HG03460 (cell line): ENCODE results near the gene BEND7.

Experiments
- ATAC-seq: cut with Tn5 transposase; IDR thresholded peaks from one replicate; pipeline ENCODE4 v1.9.1; 2021; ENCODE audit not compliant: unreplicated experiment

BEND7 gene

GRCh38 chr10:13521026-13521425 lies 7.8 kb downstream of the BEND7 start:
- no peak for ATAC-seq

DNA sequence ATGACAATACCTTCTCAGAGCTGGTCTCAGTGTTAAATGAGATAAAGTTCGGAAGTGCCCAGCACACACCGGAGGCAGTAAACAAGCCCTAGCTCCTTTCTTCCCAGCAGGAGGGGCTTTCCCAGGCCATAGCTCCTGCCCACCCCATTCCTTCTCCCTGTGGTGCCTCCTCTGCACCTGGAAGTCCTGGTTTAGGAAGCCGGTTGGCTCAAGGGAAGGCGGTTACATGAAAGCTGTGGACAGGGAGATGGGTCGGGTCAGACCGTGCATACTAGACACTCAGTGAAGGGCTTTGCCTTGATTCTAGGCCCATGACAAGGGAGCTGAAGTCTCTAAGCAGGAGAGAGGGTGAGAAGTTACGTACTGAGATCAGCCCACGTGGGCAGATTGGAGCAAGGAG lies 8.6 kb downstream of the BEND7 start:
- ATAC-seq, result no peak

DNA sequence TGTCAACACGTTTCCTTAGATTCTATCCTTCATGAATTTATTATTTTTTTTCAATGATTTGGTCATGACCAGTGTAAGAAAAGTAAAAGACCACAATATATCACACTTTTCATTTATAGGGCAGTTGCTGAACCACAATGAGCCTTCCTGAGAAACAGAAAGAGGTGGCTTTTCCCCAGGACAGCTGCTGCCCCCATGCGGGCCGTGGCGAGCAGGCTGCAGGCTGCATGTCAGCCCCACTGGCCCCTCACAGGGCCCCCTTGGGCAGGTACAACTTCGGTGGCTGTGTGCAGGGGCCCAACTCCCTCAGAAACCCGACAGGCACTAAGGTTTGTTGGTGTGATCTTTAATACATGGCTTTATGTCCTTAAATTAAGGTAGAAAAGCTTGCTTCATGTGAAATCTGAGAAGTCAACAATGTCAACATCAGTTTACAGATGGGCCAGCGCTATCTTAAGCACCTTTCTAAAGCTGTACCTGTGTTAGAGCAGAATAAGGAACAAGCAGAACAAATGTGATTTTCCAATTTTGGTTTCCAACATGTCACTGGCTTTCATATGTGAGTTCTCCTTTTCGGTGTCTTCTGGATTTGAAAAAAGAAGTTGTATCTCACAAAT lies 10.6 kb downstream of the BEND7 start:
- ATAC-seq, result no peak

GRCh38 chr10:13517675-13518074 lies 11.1 kb downstream of the BEND7 start:
- no peak for ATAC-seq

GRCh38 chr10:13516176-13516575 lies 12.6 kb downstream of the BEND7 start:
- ATAC-seq, result no peak

GRCh38 chr10:13515467-13515866 lies 13.3 kb downstream of the BEND7 start:
- ATAC-seq, result no peak

DNA sequence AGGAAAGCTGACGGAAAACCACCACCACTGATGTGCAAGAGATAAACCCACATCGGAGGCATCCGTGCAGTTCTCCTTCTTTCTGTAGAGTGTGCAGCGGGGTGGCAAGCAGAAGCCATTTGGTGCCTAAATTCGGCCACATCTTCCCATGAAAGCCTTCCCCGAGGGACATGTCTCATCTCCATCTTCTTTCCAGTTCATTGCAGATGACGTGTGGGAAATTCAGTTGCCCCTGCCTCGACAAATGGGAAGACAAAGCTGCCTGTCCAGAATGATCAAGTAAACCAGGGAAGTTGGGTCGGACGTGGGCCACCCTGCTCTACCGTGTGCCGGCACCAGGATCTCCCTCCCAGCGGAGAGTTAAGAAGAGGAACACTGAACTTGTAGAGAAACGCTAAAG lies 14.5 kb downstream of the BEND7 start:
- ATAC-seq, result no peak

- ATAC-seq, result no peak
Observed at GRCh38 chr10:13512564-13512963, 16.2 kb downstream of the BEND7 start.

DNA sequence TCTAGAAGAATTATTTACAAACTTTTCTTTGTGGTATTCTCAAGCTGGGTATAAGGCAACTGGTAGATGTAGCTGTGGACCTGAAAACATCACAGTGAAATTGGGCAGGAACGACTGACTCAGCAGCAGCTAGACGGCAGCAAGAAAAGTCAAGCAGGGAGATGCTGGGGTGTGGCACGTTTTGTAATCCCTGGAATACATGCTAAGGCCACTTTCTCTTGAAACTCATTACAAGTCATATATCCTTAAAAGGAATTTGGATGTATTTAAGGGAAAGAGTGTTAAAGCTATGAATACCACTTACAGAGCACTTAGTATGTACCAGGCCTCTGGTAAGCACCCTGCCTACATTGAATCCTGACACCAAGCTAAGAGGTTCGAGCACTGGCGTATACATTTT lies 17.4 kb downstream of the BEND7 start:
- ATAC-seq, result no peak

GRCh38 chr10:13505052-13505680 lies 23.6 kb downstream of the BEND7 start:
- no peak for ATAC-seq

GRCh38 chr10:13503745-13504463 lies 24.9 kb downstream of the BEND7 start:
- no peak for ATAC-seq

- no peak for ATAC-seq
Observed at GRCh38 chr10:13502380-13502779, 26.4 kb downstream of the BEND7 start.

DNA sequence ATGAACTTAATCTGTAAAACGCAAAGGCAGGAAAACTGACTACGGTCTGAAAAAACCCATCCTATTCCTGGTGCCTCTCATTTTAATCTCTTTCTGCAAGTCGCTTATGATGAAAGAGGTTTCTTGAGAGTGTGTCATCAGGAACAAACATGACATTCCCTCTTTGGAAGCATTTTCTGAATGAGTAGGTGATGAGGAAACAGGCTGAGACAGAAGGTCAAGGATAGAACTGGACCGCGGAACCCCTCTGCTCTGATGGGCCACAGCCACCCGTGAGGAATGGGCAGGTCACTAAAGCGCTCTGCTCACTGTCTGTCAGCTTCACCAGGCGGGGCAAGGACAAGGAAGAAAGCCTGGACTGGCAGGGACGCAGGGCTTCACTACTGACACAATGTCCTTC lies 28.6 kb downstream of the BEND7 start:
- ATAC-seq, result no peak

- no peak for ATAC-seq
Observed at GRCh38 chr10:13499150-13499549, 29.7 kb downstream of the BEND7 start.

DNA sequence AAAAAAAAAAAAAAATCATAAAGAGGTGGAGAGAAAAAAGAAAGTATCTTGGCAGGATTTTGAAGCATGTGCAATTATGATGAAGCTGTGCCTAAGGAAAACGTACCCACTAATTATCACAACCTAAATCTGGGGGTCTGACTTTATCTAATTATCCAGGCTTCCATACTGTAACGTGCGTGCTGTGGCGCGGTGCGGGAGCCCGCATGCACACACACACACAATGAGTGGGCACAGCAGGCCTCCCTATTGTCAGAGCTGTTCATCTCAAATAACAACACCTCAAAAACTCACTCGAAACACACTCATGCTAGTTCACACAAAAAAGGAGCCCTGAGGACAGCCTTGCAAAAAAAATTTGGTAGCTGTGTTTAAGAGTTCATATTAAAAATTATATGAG lies 31.9 kb downstream of the BEND7 start:
- no peak for ATAC-seq

DNA sequence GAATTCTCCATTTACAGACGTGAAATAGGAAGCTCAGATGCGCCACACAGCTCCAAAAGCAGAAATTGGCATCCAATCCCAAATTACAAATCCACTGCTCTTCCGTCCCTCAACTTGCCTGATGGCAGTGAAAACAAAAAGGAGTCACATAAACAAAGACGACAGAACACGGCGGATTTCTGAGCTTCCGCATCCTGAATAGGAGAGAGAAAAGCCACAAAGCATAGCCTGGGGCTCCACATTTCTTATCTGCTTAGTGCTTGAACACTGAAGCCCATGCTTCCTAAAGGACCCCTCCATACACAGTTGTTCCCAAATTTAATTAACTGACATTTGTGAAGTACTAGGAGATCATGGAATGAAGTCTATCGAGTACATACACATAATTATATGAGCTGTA lies 32.6 kb downstream of the BEND7 start:
- ATAC-seq, result no peak

- no peak for ATAC-seq
Observed at GRCh38 chr10:13492493-13493180, 36.2 kb downstream of the BEND7 start.

DNA sequence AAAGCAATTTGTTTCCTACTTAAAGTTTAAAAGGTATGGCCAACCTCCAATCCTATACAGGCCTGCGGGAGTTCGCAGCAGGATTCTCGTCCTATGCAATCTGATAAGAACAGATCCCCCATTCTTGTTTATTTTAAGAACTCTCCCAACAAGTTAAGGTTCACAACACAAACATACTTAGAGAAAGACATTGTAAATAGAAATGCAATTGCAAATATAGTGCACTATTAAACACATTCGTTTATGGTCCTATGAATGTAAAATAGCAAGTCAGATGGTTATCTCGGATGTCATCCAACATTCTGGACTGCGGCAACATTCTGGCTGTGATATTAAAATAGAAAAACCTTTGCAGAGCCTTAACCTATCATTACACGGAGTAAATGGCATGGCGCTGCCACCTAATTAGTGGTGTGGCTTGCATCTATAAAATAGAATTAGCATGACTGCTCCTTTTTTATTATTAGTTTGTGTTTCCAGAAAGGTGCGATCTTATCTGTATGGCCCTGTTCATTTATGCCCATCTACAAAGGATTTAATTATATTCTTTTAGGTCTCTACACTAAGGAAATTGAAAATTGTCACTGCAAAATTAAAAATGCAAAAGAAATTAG lies 37.0 kb downstream of the BEND7 start:
- ATAC-seq, result no peak

DNA sequence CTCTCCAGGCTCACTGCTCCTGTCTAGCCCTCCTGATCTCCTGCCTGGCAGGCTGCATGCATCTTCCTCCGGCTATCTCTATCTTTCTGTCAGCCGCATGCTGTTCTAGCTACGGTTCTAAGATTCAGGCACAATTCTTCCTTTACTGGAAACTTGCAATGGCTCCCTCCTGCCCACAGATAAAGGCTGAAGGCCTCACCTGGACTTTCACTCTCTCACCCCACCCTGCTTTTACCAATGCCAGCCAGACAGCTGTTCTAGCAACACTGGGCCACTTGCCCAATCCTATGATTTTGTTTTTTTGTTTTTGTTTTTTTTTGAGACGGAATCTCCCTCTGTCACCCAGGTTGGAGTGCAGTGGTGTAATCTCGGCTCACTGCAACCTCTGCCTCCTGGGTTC lies 38.3 kb downstream of the BEND7 start:
- no peak for ATAC-seq

DNA sequence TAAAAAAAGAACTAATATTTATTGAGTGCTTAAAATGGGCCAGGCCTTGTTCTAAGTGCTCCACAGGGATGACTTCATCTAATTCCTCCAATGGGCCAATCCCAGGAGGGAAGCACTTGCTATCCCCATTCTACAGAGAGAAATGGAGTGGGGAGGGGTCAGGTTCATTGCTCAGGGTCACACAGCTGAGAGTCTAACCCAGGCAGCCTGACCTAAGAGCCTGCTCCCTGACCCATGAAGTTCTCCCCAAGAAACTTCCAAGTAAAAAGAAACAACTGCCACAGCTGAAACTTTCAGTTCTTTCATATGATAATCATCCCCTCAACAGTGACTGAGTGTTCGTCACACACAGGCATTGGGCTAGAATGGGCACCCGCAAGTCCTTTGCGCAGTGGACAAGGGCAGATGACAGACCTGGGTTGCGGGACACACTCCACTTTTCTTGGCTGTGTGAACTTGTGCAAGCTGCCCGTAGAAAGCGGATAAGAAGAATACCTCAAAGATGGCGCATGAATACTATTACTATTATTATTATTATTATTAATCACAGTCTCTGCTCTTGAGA lies 39.7 kb downstream of the BEND7 start:
- ATAC-seq, result no peak

DNA sequence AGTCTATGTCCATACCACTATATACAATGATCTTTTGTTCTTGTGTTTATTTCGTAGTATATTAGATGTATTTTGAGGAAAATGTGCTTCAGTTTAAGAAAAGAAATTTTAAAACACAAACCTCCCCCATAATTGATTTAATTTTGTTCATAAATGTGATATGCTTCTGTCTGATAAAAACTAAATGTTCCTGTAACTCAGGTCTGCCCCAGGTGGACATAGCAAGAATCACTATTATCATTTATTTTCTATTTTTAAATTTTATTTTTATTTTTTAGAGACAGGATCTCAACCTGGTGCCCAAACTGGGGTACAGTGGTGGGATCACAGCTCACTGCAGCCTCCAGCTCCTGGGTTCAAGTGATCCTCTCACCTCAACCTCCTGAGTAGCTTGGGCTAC lies 43.2 kb downstream of the BEND7 start:
- no peak for ATAC-seq
